Right lobe of liver (tissue), 4 donors: Measurements from ENCODE around the gene CDH12.

Experiments
- POLR2A ChIP-seq: fragments of 450-650 bp; IDR thresholded peaks from one replicate; pipeline ENCODE4 v1.6.1; 2017; ENCODE audit warnings: antibody characterized with exemption, mild to moderate bottlenecking
- TF ChIP-seq, protein P1 (sequence below), 4 donors: fragments of 200-600 bp in 3 of 4; fragments of 450-650 bp in 1 of 4; IDR thresholded peaks; one replicate each; pipeline versions ENCODE4 v1.5.1 to v1.8.0; 2016 to 2022; ENCODE audit warnings: antibody characterized with exemption in 4 of 4, mild to moderate bottlenecking in 2 of 4
- donor health status: DM: no; HTN: no; CAD: no.
- donor health status: DM: no; HTN: no; CAD: no.
- donor health status: DM: no; HTN: yes; CAD: no.

DNA sequence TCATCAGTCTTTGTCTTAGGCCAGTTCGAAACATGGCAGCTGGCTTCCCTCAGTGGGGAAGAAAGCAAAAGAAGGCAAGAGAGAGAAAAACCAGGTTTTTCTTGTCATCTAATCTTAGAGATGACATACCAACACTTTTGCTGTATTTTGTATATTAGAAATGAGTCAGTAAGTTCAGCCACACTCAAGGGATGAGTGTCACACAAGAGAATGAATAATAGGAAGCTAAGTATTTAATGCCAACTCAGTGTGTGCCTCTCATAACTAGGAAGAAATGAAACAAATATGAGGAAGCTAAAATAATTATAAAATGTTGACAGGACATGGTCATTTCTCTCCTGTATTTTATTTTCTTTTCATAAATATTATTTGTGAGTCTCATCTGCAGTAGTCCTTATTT lies 65.3 kb downstream of the CDH12 start:
- TF ChIP-seq POLR2A: no peak
- TF ChIP-seq, protein P1, sequence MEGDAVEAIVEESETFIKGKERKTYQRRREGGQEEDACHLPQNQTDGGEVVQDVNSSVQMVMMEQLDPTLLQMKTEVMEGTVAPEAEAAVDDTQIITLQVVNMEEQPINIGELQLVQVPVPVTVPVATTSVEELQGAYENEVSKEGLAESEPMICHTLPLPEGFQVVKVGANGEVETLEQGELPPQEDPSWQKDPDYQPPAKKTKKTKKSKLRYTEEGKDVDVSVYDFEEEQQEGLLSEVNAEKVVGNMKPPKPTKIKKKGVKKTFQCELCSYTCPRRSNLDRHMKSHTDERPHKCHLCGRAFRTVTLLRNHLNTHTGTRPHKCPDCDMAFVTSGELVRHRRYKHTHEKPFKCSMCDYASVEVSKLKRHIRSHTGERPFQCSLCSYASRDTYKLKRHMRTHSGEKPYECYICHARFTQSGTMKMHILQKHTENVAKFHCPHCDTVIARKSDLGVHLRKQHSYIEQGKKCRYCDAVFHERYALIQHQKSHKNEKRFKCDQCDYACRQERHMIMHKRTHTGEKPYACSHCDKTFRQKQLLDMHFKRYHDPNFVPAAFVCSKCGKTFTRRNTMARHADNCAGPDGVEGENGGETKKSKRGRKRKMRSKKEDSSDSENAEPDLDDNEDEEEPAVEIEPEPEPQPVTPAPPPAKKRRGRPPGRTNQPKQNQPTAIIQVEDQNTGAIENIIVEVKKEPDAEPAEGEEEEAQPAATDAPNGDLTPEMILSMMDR (IDR thresholded peaks at IDR 0.05): no peak
